Gastrocnemius medialis (tissue), 4 donors: Measurements from ENCODE around the gene GCGR. TPM values are rescaled to one million over a fixed set of nuclear protein-coding genes. Genes with fewer than 3 reads are reported as not detected.

ENCODE experiments used
- ATAC-seq, 2 donors: fragments of 150-250 bp; one replicate each; pipeline ENCODE4 v1.9.1; 2016
- DNase-seq, 2 donors: peaks; one replicate each; pipeline ENCODE4 v3.0.0-alpha.2; 2019
- H3K27ac ChIP-seq, 4 donors: fragments of 200-600 bp; sonication (generic); 1 replicate in 1 of 4; 2 replicates in 3 of 4; pipeline ENCODE4 v1.5.1; 2016 to 2018; ENCODE audit warnings: mild to moderate bottlenecking in 2 of 4, moderate library complexity in 1 of 4
- H3K27me3 ChIP-seq, 3 donors: fragments of 200-600 bp; sonication (generic) in 2 of 3; 1 replicate in 1 of 3; 2 replicates in 2 of 3; pipeline versions ENCODE4 v1.5.1 to v1.6.0; 2016 to 2019; ENCODE audit warnings: mild to moderate bottlenecking in 1 of 3, moderate library complexity in 1 of 3
- H3K36me3 ChIP-seq, 2 donors: fragments of 200-600 bp; sonication (generic) in 1 of 2; one replicate each; pipeline ENCODE4 v1.5.1; 2017 to 2018
- H3K4me1 ChIP-seq, 2 donors: fragments of 200-600 bp; sonication (generic) in 1 of 2; one replicate each; pipeline ENCODE4 v1.5.1; 2016 to 2017; ENCODE audit warnings: mild to moderate bottlenecking in 2 of 2
- H3K4me3 ChIP-seq, 4 donors: fragments of 200-600 bp; sonication (generic) in 3 of 4; 1 replicate in 1 of 4; 2 replicates in 3 of 4; pipeline ENCODE4 v1.5.1; 2016 to 2019; ENCODE audit warnings: mild to moderate bottlenecking in 2 of 4
- H3K9me3 ChIP-seq, 3 donors: fragments of 200-600 bp; sonication (generic) in 2 of 3; 1 replicate in 1 of 3; 2 replicates in 2 of 3; pipeline ENCODE4 v1.5.1; 2016 to 2019
- POLR2A ChIP-seq, 2 donors: fragments of 450-650 bp; IDR thresholded peaks; one replicate each; pipeline ENCODE4 v1.6.1; 2017; ENCODE audit warnings: antibody characterized with exemption in 2 of 2, mild to moderate bottlenecking in 2 of 2, moderate library complexity in 2 of 2
- in situ Hi-C, 4 donors: fragments of 200-750 bp; cut with MboI; loops; one replicate each; pipeline versions ENCODE4 v1.15.0 to v1.8.0; 2017; ENCODE audit warnings: low sequenced_read_pairs in 4 of 4
- intact Hi-C: fragments of 100-400 bp; cut with DNase I; formaldehyde crosslinking; loops from one replicate; pipeline ENCODE4 v1.15.1; 2023; ENCODE audit warnings: low total_unique reads
- total RNA-seq, 4 donors: library from RNA; depleted of rRNA; stranded (reverse); fragments of >200 nt; gene quantifications; one replicate each; pipeline versions ENCODE4 v1.1.0 to v1.2.3, GENCODE V29; 2016
- TF ChIP-seq, protein P1 (sequence below), 5 experiments: fragments of 450-650 bp in 3 of 5; fragments of 200-600 bp in 2 of 5; sonication (generic) in 2 of 5; IDR thresholded peaks in 4 of 5; conservative IDR thresholded peaks in 1 of 5; 1 replicate in 4 of 5; 2 replicates in 1 of 5; pipeline ENCODE4 v1.5.1; 2016 to 2019; ENCODE audit warnings: antibody characterized with exemption in 5 of 5, mild to moderate bottlenecking in 3 of 5, moderate library complexity in 3 of 5

The GCGR gene
- total RNA-seq, 4 donors from 2014 or later = 0.29 TPM; not detected in 3

DNA sequence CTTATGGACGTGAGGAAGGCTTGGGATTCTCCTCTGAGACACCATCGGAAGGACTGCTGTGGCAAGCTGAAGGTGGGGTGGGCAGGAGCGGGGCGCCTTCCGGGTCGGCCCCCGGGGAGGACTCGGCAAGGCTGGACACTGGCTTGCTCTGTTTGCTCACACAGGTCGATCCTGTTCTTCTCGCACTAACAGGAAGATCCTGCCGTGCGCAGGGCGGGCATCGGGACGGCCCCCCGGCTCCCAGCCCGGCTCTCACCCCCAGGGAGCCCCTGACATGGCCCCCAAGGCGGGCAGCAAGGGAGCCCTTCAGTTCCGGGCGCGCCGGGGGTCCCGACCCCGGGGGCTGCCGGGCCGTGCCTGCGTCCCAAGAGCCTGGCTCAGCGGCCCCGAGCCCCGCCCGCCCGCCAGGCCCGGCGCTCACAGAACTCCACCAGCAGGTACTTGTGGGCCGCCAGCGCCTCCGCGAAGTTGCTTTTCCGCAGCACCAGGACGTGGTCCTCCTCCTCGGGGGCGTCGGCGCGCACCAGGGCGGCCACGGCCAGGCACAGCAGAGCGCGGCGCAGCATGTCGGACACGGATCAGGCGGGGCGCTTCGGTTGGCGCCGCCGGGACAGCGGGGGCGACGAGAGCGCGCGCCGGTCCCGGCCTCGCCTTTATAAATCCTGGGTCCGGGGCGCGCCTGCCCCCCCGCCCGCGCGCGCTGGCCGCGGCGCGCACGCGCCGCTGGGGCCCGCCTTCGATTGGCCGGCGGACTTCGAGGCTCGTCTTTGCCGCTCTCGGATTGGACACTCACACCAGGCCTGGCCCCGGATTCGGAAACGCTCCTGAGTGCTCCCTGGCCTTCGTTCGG, 56.2 kb downstream of the GCGR start, which contains the start of gene P4HB:
TSS of gene P4HB (minus strand) at position 630 of the 850 bp plus-strand sequence. CDS start at position 566, 64 bp downstream.
- in situ Hi-C loops = loop anchor here in 1 of 4 donors (5.0 kb wide), 1 partner anchor 38 kb away; no protein-coding TSS in a partner anchor

DNA sequence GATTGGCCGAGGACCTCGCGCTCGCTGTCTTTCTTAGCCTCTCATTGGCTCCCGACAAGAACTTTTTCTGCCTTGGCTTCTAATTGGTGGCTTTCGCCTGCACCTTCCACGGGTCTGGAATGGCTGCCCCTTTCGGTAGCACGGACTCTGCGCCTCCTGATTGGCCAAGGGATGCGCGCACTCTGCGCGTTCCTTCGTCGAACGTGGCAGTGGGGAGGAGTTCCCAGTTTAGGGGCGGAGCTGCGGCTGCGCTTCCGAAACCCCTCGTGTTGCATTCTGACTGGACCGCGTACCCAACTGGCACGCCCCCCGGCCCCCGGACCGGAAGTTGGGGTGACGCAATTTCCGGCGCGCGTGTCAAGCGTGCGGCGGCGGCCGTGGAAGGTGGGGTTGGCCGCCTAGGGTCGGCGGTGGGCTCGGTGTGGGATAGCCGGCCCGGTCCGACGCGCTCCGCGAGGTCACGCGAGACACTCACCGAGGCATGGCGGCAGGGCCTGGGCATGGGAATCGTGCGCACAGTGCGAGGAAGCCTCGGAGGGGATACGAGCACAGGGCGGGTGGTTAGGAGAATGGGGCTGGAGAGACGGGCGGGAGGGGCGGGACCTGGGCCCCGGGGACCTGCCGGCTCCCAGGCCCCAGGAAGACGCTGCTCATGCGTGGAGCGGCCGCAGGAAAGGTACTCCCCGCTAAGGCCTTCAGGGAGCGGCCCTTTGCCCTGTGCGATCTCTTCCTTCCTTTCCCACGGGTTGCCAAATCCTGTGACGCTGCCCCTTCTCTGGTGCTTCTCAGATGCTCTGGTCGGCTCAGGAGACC, 57.0 kb downstream of the GCGR start:
- H3K4me1 ChIP-seq = peaks cover 53 to 61% of the 10 kb centered on the region in 2 donors
- DNase-seq = peak; percentile 100
- no peaks in the 10 kb centered on the region for H3K9me3 ChIP-seq
- H3K27ac ChIP-seq = peak overlapping the region; percentile 99 to 100 (median 99)
- in situ Hi-C loops = no loop called here
- peak overlapping the region; percentile 85 to 90 (median 88) for H3K4me3 ChIP-seq
- intact Hi-C loops = loop anchor here (1.0 to 2.0 kb wide), 6 partner anchors 20 to 238 kb away; partner anchors contain the start of genes FASN, LRRC45, MCRIP1 and PCYT2
- H3K27me3 ChIP-seq = no peaks in the 10 kb centered on the region
- ATAC-seq = peak; percentile 85 to 88
- peaks cover 0 to 17% of the 10 kb centered on the region in 2 donors for H3K36me3 ChIP-seq
- TF ChIP-seq, protein P1, sequence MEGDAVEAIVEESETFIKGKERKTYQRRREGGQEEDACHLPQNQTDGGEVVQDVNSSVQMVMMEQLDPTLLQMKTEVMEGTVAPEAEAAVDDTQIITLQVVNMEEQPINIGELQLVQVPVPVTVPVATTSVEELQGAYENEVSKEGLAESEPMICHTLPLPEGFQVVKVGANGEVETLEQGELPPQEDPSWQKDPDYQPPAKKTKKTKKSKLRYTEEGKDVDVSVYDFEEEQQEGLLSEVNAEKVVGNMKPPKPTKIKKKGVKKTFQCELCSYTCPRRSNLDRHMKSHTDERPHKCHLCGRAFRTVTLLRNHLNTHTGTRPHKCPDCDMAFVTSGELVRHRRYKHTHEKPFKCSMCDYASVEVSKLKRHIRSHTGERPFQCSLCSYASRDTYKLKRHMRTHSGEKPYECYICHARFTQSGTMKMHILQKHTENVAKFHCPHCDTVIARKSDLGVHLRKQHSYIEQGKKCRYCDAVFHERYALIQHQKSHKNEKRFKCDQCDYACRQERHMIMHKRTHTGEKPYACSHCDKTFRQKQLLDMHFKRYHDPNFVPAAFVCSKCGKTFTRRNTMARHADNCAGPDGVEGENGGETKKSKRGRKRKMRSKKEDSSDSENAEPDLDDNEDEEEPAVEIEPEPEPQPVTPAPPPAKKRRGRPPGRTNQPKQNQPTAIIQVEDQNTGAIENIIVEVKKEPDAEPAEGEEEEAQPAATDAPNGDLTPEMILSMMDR (IDR thresholded peaks at IDR 0.05 in 4 of 5, conservative IDR thresholded peaks at IDR 0.05 in 1 of 5) = peak in 3 of 5 experiments; percentile 7 to 63 (median 55)
- peak; percentile 97 to 99 for TF ChIP-seq POLR2A (IDR thresholded peaks at IDR 0.05)

More for the DNA sequence above, 56.2 kb downstream of the GCGR start, which contains the start of gene P4HB:
- Histone ChIP-seq H3K9me3 (no peaks in the 10 kb centered on the region), H3K36me3 (peaks cover 0 to 22% of the 10 kb centered on the region in 2 donors), H3K27me3 (no peaks in the 10 kb centered on the region), H3K27ac (peak within 1 kb of the TSS; percentile 99 to 100 (median 99)), H3K4me3 (peak within 1 kb of the TSS; percentile 85 to 94 (median 89)), H3K4me1 (peaks cover 53 to 55% of the 10 kb centered on the region in 2 donors)
- DNase-seq = no peak
- intact Hi-C loops = loop anchor here (1.0 to 2.0 kb wide), 4 partner anchors 39 to 239 kb away; partner anchors contain the start of genes FASN, LRRC45 and PCYT2
- ATAC-seq = no peak
- TF ChIP-seq, protein P1 (IDR thresholded peaks at IDR 0.05 in 4 of 5, conservative IDR thresholded peaks at IDR 0.05 in 1 of 5) = no peak
- TF ChIP-seq POLR2A (IDR thresholded peaks at IDR 0.05) = peak; percentile 96 to 99

DNA sequence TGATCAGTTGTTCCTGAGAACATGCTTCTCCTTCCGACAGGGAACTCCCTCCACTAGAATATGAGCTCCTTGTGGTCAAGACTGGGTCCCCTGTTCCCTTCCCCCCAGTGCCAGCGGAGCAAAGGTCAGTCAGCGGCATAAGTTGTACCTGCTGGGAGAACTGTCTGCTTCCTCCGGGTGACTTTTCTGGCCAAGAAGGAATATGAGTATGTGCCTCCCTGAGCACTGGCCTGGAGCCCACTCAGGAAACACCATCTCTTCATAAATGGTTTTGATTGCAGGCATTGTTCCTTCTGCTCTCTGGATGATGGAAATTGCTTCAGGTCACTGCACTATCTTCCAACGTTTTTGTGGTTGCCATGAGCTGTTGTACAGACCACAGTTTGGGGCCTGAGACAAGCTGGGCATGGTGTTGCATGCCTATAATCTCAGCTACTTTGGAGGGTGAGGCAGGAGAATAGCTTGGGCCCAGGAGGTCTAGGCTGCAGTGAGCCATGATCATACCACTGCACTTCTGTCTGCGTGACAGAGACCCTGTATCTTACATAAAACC, 59.2 kb downstream of the GCGR start:
- TF ChIP-seq POLR2A (IDR thresholded peaks at IDR 0.05) = no peak
- TF ChIP-seq, protein P1 (IDR thresholded peaks at IDR 0.05 in 4 of 5, conservative IDR thresholded peaks at IDR 0.05 in 1 of 5) = no peak
- peak overlapping the region; percentile 99 to 100 (median 99) for H3K27ac ChIP-seq
- peak in 1 of 2 donors; percentile 61 for DNase-seq
- H3K9me3 ChIP-seq = no peaks in the 10 kb centered on the region
- H3K4me3 ChIP-seq = no peak overlapping the region
- intact Hi-C loops (no loop called here), in situ Hi-C loops (no loop called here)
- H3K4me1 ChIP-seq = peaks cover 54 to 64% of the 10 kb centered on the region in 2 donors
- peaks cover 0 to 10% of the 10 kb centered on the region in 2 donors for H3K36me3 ChIP-seq
- no peaks in the 10 kb centered on the region for H3K27me3 ChIP-seq
- ATAC-seq = no peak

Other genes starting within 250 kb of the GCGR start
- 100 to 1,000 TPM; 176 to 290 (median 263) TPM for gene NPLOC4, start 167.0 kb upstream of the GCGR start, total RNA-seq
- gene TSPAN10, start 167.0 kb upstream of the GCGR start, total RNA-seq = under 1 TPM in 2 of 4 donors, not detected in 2; 0.22 to 0.26 TPM
- gene PDE6G, start 147.6 kb upstream of the GCGR start, total RNA-seq = not detected
- gene OXLD1, start 137.5 kb upstream of the GCGR start, total RNA-seq = 10 to 100 TPM; 15.5 to 32.2 (median 22.2) TPM
- gene CCDC137, start 137.4 kb upstream of the GCGR start, total RNA-seq = 10 to 100 TPM in 2 of 4 donors, 1 to 10 TPM in 2; 6.7 to 17.1 (median 11.2) TPM
- gene ARL16, start 120.4 kb upstream of the GCGR start, total RNA-seq = 10 to 100 TPM; 12.9 to 23.6 (median 20.0) TPM
- gene HGS, start 120.1 kb upstream of the GCGR start, total RNA-seq = 100 to 1,000 TPM in 3 of 4 donors, 10 to 100 TPM in 1; 62.1 to 150 (median 113) TPM
- gene MRPL12, start 100.8 kb upstream of the GCGR start, total RNA-seq = 100 to 1,000 TPM in 2 of 4 donors, 10 to 100 TPM in 2; 79.1 to 117 (median 94.1) TPM
- gene SLC25A10, start 91.9 kb upstream of the GCGR start, total RNA-seq = 1 to 10 TPM; 3.4 to 9.3 (median 6.7) TPM
- gene MCRIP1, start 29.1 kb downstream of the GCGR start, total RNA-seq = 10 to 100 TPM in 3 of 4 donors, 1 to 10 TPM in 1; 8.3 to 36.2 (median 25.2) TPM
- 100 to 1,000 TPM; 245 to 708 (median 400) TPM for gene PPP1R27, start 30.9 kb downstream of the GCGR start, total RNA-seq
- gene P4HB, start 56.4 kb downstream of the GCGR start, total RNA-seq = 100 to 1,000 TPM; 497 to 717 (median 621) TPM
- 100 to 1,000 TPM in 1 of 4 donors, 10 to 100 TPM in 3; 52.1 to 122 (median 64.4) TPM for gene ARHGDIA, start 67.2 kb downstream of the GCGR start, total RNA-seq
- 10 to 100 TPM; 40.9 to 65.3 (median 50.7) TPM for gene ALYREF, start 87.4 kb downstream of the GCGR start, total RNA-seq
- 100 to 1,000 TPM; 173 to 258 (median 197) TPM for gene ANAPC11, start 87.6 kb downstream of the GCGR start, total RNA-seq
- 1 to 10 TPM in 2 of 4 donors, under 1 TPM in 1, not detected in 1; 0.46 to 1.4 (median 1.1) TPM for gene NPB, start 98.1 kb downstream of the GCGR start, total RNA-seq
- gene PCYT2, start 107.2 kb downstream of the GCGR start, total RNA-seq = 10 to 100 TPM; 22.6 to 44.8 (median 37.1) TPM
- 10 to 100 TPM in 1 of 4 donors, 1 to 10 TPM in 3; 7.2 to 11.4 (median 8.3) TPM for gene SIRT7, start 114.0 kb downstream of the GCGR start, total RNA-seq
- 10 to 100 TPM; 37.1 to 65.5 (median 51.9) TPM for gene MAFG, start 123.6 kb downstream of the GCGR start, total RNA-seq
- gene PYCR1, start 133.2 kb downstream of the GCGR start, total RNA-seq = 10 to 100 TPM in 3 of 4 donors, 1 to 10 TPM in 1; 5.6 to 16.8 (median 11.6) TPM
- 10 to 100 TPM in 2 of 4 donors, 1 to 10 TPM in 2; 2.9 to 24.9 (median 13.3) TPM for gene MYADML2, start 143.1 kb downstream of the GCGR start, total RNA-seq
- gene NOTUM, start 157.0 kb downstream of the GCGR start, total RNA-seq = 1 to 10 TPM in 3 of 4 donors, not detected in 1; 1.7 to 1.8 (median 1.7) TPM
- 10 to 100 TPM; 24.0 to 44.7 (median 32.0) TPM for gene ASPSCR1, start 173.5 kb downstream of the GCGR start, total RNA-seq
- 10 to 100 TPM; 41.2 to 62.7 (median 57.0) TPM for gene CENPX, start 218.7 kb downstream of the GCGR start, total RNA-seq
- gene LRRC45, start 219.2 kb downstream of the GCGR start, total RNA-seq = 1 to 10 TPM; 1.1 to 5.0 (median 3.8) TPM
- gene RAC3, start 227.5 kb downstream of the GCGR start, total RNA-seq = 1 to 10 TPM in 1 of 4 donors, under 1 TPM in 1, not detected in 2; 0.42 to 2.0 TPM
- gene DCXR, start 233.5 kb downstream of the GCGR start, total RNA-seq = 100 to 1,000 TPM; 130 to 296 (median 223) TPM
- gene RFNG, start 247.7 kb downstream of the GCGR start, total RNA-seq = 10 to 100 TPM; 29.6 to 64.9 (median 49.1) TPM
- gene GPS1, start 247.7 kb downstream of the GCGR start, total RNA-seq = 100 to 1,000 TPM; 119 to 174 (median 137) TPM